ENCODE measurements around the gene FAM217B.

Gene FAM217B

DNA sequence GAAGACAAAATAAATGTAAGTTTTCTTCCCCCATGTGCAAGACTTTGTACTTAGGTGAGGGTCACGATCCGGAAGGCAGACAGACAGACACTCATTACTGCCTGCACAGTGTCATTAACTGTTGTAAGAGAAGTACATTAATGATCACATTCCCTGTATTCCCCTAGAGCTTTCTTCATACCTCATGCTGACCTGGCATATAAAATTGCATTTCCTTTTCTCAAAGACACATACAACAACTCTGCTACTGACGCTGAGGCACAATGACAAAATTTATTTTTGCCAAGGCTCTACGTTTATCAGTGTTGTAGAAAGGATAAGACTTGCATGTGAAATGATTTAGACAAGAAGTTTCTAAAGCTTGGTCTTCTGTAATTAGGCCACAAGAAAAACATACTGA, 3.8 kb upstream of the FAM217B start:
- TF ChIP-seq GABPA (IDR thresholded peaks at IDR 0.05; ENCODE audit: low read depth), result no peak
- no peak for TF ChIP-seq SPI1 (IDR thresholded peaks at IDR 0.05; ENCODE audit: borderline replicate concordance, low read depth)
- TF ChIP-seq, protein P1, sequence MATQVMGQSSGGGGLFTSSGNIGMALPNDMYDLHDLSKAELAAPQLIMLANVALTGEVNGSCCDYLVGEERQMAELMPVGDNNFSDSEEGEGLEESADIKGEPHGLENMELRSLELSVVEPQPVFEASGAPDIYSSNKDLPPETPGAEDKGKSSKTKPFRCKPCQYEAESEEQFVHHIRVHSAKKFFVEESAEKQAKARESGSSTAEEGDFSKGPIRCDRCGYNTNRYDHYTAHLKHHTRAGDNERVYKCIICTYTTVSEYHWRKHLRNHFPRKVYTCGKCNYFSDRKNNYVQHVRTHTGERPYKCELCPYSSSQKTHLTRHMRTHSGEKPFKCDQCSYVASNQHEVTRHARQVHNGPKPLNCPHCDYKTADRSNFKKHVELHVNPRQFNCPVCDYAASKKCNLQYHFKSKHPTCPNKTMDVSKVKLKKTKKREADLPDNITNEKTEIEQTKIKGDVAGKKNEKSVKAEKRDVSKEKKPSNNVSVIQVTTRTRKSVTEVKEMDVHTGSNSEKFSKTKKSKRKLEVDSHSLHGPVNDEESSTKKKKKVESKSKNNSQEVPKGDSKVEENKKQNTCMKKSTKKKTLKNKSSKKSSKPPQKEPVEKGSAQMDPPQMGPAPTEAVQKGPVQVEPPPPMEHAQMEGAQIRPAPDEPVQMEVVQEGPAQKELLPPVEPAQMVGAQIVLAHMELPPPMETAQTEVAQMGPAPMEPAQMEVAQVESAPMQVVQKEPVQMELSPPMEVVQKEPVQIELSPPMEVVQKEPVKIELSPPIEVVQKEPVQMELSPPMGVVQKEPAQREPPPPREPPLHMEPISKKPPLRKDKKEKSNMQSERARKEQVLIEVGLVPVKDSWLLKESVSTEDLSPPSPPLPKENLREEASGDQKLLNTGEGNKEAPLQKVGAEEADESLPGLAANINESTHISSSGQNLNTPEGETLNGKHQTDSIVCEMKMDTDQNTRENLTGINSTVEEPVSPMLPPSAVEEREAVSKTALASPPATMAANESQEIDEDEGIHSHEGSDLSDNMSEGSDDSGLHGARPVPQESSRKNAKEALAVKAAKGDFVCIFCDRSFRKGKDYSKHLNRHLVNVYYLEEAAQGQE (IDR thresholded peaks at IDR 0.05; ENCODE audit: insufficient replicate concordance, low read depth), result no peak
- no peak for TF ChIP-seq POLR2AphosphoS5 (IDR thresholded peaks at IDR 0.05; ENCODE audit: low read depth)
- TF ChIP-seq CTCF (IDR thresholded peaks at IDR 0.05; ENCODE audit: insufficient read depth, low read length), result no peak
- no peak overlapping the region for H3K4me3 ChIP-seq (replicated peaks; ENCODE audit: insufficient read depth, low read length)
- no peaks in the 10 kb centered on the region for H3K27me3 ChIP-seq (ENCODE audit: insufficient read depth, poor library complexity, severe bottlenecking)
- no peak overlapping the region for H3K27ac ChIP-seq (replicated peaks)
- DNase-seq (ENCODE audit: low read depth in 1 of 2, low spot score in 1 of 2), result no peak

DNA sequence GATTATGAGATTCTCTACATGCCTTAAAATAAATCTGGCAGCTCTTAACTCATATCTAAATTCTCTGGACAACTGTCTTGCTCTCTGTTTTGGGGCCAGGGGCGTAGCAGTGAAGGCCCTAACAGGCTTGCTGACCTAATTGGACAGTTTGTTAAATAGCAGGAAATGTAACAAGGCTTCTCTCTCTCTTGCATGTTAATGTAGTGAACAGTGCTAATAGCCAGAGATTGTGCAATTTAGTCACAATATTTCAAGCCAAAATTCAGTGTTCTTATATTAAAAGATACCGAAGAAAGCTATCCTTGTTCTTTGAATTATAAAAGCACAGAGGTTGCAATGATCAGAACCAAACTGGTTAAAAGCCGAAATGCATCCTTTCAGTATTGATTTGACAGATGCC, 3.0 kb upstream of the FAM217B start:
- TF ChIP-seq CTCF (IDR thresholded peaks at IDR 0.05; ENCODE audit: insufficient read depth, low read length), result no peak
- no peak for TF ChIP-seq SPI1 (IDR thresholded peaks at IDR 0.05; ENCODE audit: borderline replicate concordance, low read depth)
- no peak for TF ChIP-seq GABPA (IDR thresholded peaks at IDR 0.05; ENCODE audit: low read depth)
- TF ChIP-seq, protein P1 (IDR thresholded peaks at IDR 0.05; ENCODE audit: insufficient replicate concordance, low read depth), result no peak
- TF ChIP-seq POLR2AphosphoS5 (IDR thresholded peaks at IDR 0.05; ENCODE audit: low read depth), result no peak
- Histone ChIP-seq H3K4me3 (replicated peaks; ENCODE audit: insufficient read depth, low read length) (no peak overlapping the region), H3K27ac (replicated peaks) (no peak overlapping the region), H3K27me3 (ENCODE audit: insufficient read depth, poor library complexity, severe bottlenecking) (no peaks in the 10 kb centered on the region)
- no peak for DNase-seq (ENCODE audit: low read depth in 1 of 2, low spot score in 1 of 2)

- TF ChIP-seq GABPA (IDR thresholded peaks at IDR 0.05; ENCODE audit: low read depth) (no peak), POLR2AphosphoS5 (IDR thresholded peaks at IDR 0.05; ENCODE audit: low read depth) (no peak), SPI1 (IDR thresholded peaks at IDR 0.05; ENCODE audit: borderline replicate concordance, low read depth) (no peak), CTCF (IDR thresholded peaks at IDR 0.05; ENCODE audit: insufficient read depth, low read length) (no peak)
- TF ChIP-seq, protein P1 (IDR thresholded peaks at IDR 0.05; ENCODE audit: insufficient replicate concordance, low read depth), result no peak
- no peak overlapping the region for H3K27ac ChIP-seq (replicated peaks)
- H3K27me3 ChIP-seq (ENCODE audit: insufficient read depth, poor library complexity, severe bottlenecking), result no peaks in the 10 kb centered on the region
- DNase-seq (ENCODE audit: low read depth in 1 of 2, low spot score in 1 of 2), result no peak
- H3K4me3 ChIP-seq (replicated peaks; ENCODE audit: insufficient read depth, low read length), result peak overlapping the region; percentile 88
These were observed 2.0 kb upstream of the FAM217B start for GRCh38 chr20:59938221-59938620.

All from HL-60 (cell line).